Gastroesophageal sphincter (tissue), 3 donors: Measurements from ENCODE around the gene ZNF106.

Experiments used
- POLR2A ChIP-seq, 2 donors: fragments of 450-650 bp; IDR thresholded peaks; one replicate each; pipeline ENCODE4 v1.6.1; 2017; ENCODE audit warnings: antibody characterized with exemption in 2 of 2, mild to moderate bottlenecking in 2 of 2, moderate library complexity in 1 of 2
- TF ChIP-seq, protein P1 (sequence below), 4 experiments: fragments of 200-600 bp in 2 of 4; fragments of 450-650 bp in 2 of 4; sonication (generic) in 1 of 4; IDR thresholded peaks; one replicate each; pipeline ENCODE4 v1.5.1; 2017 to 2019; ENCODE audit warnings: antibody characterized with exemption in 4 of 4, mild to moderate bottlenecking in 2 of 4, moderate library complexity in 2 of 4

DNA sequence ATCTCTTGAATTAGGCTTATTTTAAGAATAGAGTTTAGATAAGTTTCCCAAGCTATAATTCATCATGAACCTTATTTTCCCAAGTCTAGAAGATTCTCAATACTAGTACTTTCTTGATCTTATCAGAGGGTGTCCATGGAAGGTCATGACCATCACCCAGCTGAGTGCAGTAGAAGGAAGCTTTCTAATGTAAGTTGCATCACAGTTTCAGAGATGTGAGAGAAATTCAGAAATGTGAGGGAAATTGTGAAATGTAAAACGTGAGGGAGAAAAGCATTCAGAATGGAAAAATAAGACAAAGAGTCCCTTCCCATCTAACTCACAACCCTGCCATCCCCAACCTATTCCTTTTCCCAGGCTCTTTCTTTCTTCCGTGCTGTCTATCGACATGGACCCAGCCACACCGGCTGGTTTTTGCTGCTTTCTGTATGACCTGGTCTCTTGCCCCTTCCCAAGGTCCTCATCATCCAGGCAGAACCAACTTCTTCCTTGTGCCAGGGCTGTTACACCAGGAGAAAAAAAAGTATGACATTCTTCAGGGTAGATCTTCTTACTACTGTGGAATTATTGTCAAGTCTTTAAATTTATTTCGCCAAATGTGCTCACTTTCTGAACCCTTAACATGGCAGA, 124.9 kb downstream of the ZNF106 start:
- TF ChIP-seq POLR2A (IDR thresholded peaks at IDR 0.05): no peak
- TF ChIP-seq, protein P1, sequence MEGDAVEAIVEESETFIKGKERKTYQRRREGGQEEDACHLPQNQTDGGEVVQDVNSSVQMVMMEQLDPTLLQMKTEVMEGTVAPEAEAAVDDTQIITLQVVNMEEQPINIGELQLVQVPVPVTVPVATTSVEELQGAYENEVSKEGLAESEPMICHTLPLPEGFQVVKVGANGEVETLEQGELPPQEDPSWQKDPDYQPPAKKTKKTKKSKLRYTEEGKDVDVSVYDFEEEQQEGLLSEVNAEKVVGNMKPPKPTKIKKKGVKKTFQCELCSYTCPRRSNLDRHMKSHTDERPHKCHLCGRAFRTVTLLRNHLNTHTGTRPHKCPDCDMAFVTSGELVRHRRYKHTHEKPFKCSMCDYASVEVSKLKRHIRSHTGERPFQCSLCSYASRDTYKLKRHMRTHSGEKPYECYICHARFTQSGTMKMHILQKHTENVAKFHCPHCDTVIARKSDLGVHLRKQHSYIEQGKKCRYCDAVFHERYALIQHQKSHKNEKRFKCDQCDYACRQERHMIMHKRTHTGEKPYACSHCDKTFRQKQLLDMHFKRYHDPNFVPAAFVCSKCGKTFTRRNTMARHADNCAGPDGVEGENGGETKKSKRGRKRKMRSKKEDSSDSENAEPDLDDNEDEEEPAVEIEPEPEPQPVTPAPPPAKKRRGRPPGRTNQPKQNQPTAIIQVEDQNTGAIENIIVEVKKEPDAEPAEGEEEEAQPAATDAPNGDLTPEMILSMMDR (IDR thresholded peaks at IDR 0.05): no peak
